Neural progenitor cell (in vitro differentiated cells): ENCODE measurements around the gene WNT8B. TPM values are rescaled to one million over a fixed set of nuclear protein-coding genes. Genes with fewer than 3 reads are reported as not detected.

ENCODE experiments used
- DNase-seq: peaks from one replicate; pipeline ENCODE4 v3.0.0-alpha.2; 2016; ENCODE audit warnings: low spot score
- H2AFZ ChIP-seq: fragments of 200-600 bp; sonication (generic); replicated peaks from 2 replicates; pipeline ENCODE4 v1.6.1; 2016; ENCODE audit warnings: antibody characterized with exemption
- H3F3A ChIP-seq: fragments of 200-600 bp; sonication (generic); 2 replicates; pipeline ENCODE4 v1.6.1; 2016; ENCODE audit warnings: antibody characterized with exemption, low read depth
- H3K27ac ChIP-seq: fragments of 200-600 bp; sonication (generic); 2 replicates; pipeline ENCODE4 v1.5.1; 2016; ENCODE audit warnings: mild to moderate bottlenecking
- H3K27me3 ChIP-seq: fragments of 200-600 bp; sonication (generic); 2 replicates; pipeline ENCODE4 v1.6.1; 2016; ENCODE audit warnings: mild to moderate bottlenecking, moderate library complexity
- H3K36me3 ChIP-seq: fragments of 200-600 bp; sonication (generic); 2 replicates; pipeline ENCODE4 v1.5.1; 2016
- H3K4me1 ChIP-seq: fragments of 200-600 bp; sonication (generic); 2 replicates; pipeline ENCODE4 v1.6.1; 2016; ENCODE audit warnings: mixed run types
- H3K4me2 ChIP-seq: fragments of 200-600 bp; sonication (generic); 2 replicates; pipeline ENCODE4 v1.6.1; 2016
- H3K4me3 ChIP-seq: fragments of 200-600 bp; sonication (generic); 2 replicates; pipeline ENCODE4 v1.5.1; 2016
- H3K79me2 ChIP-seq: fragments of 200-600 bp; sonication (generic); 2 replicates; pipeline ENCODE4 v1.6.1; 2016; ENCODE audit warnings: low read depth
- H3K9ac ChIP-seq: fragments of 200-600 bp; sonication (generic); 2 replicates; pipeline ENCODE4 v1.6.1; 2016
- H3K9me3 ChIP-seq: fragments of 200-600 bp; sonication (generic); 2 replicates; pipeline ENCODE4 v1.5.1; 2016; ENCODE audit warnings: low read depth
- H4K20me1 ChIP-seq: fragments of 200-600 bp; sonication (generic); 2 replicates; pipeline ENCODE4 v1.6.1; 2016; ENCODE audit warnings: low read depth
- H3K27ac Mint-ChIP-seq: 3 replicates; pipeline ENCODE4 v1.8.0; 2021; ENCODE audit warnings: mixed read lengths
- H3K27me3 Mint-ChIP-seq: 2 replicates; pipeline ENCODE4 v1.8.0; 2022; ENCODE audit warnings: low read depth, mild to moderate bottlenecking, inconsistent platforms, moderate library complexity, mixed read lengths; ENCODE audit not compliant: insufficient read depth
- H3K36me3 Mint-ChIP-seq: 3 replicates; pipeline ENCODE4 v1.8.0; 2021; ENCODE audit warnings: mixed read lengths
- H3K4me1 Mint-ChIP-seq: 3 replicates; pipeline ENCODE4 v1.8.0; 2021; ENCODE audit warnings: mixed read lengths
- H3K4me3 Mint-ChIP-seq: 3 replicates; pipeline ENCODE4 v1.8.0; 2021; ENCODE audit warnings: mild to moderate bottlenecking, moderate library complexity, mixed read lengths
- H3K9me3 Mint-ChIP-seq: 3 replicates; pipeline ENCODE4 v1.8.0; 2020; ENCODE audit warnings: mixed read lengths
- EZH2 ChIP-seq: fragments of 200-600 bp; sonication (generic); IDR thresholded peaks from 2 replicates; pipeline ENCODE4 v1.6.1; 2017; ENCODE audit warnings: antibody characterized with exemption, mild to moderate bottlenecking, moderate library complexity
- EZH2phosphoT487 ChIP-seq: fragments of 200-600 bp; sonication (generic); IDR thresholded peaks from 2 replicates; pipeline ENCODE4 v1.6.1; 2017; ENCODE audit warnings: antibody characterized with exemption
- total RNA-seq: library from RNA; depleted of rRNA; stranded (reverse); fragments of >200 nt; gene quantifications from 2 replicates; pipeline ENCODE4 v1.2.3, GENCODE V29; 2015; ENCODE audit warnings: low replicate concordance
- TF ChIP-seq, protein P1 (sequence below): fragments of 200-600 bp; sonication (generic); IDR thresholded peaks from 2 replicates; pipeline ENCODE4 v1.5.1; 2017; ENCODE audit warnings: antibody characterized with exemption, mild to moderate bottlenecking

The WNT8B gene
- total RNA-seq, 1 donor from 2014 or later: 5.8 TPM

DNA sequence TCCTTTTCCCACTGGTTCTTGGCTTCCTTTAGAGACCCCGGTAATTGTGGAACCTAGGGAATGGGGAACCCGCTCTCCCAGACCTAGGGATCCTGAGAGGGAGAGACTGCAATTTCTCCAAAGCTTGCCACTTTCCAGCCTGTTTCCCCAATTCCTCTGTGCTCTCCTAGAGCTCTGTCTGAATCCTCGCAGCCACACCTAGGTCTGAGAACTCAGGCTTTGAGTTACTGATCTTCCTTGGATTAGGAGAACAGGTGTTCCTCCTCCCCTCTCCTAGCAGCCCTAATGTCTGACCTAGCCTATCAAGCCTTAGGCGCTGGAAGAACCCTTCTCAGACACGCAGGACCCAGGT lies 20.0 kb downstream of the WNT8B start:
- Histone ChIP-seq H3K4me2 (peak overlapping the region; percentile 83), H3K36me3 (no peaks in the 10 kb centered on the region)
- peaks cover 60% of the 10 kb centered on the region for H3K4me1 Mint-ChIP-seq

DNA sequence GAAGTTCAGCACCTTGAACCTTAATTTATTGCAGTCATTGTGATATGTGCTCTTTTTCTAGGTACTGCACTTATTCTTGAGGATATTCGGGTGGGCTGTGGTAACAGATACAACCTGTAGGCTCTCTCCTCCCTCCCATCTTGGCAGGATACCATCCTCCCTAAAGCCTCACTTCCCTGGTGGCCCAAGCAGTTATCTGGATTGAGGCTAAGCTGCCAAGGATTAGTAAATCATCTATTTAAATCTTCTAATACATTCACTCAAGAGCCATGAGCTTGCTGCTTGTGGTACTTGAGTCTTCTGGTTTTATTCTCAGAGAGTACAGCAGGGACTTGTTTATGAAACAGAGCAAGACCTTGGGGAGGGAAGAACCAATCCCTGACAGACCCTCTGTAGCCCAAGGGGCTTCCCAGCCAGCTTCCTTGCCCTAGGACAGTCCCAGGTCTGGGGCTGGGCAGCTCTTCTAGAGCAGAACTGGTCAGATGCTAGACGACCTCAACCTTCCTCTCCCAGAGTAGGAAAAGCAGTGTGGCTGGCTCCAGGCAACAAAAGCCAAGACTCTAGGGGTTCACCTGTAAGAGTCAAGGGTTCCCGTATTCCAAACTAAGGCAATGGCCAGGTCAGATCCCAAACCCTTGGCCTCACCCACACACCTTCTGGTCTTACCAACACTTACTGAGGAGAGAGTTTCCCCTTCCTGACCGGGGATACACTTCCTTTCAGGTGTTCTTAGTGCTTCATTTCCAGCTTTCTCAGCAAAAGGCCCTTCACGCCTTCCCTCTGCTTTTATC lies 21.3 kb downstream of the WNT8B start:
- Histone ChIP-seq H3F3A (peaks cover 55% of the 10 kb centered on the region), H3K4me2 (peak overlapping the region; percentile 83), H3K36me3 (no peaks in the 10 kb centered on the region), H3K4me3 (no peak overlapping the region), H3K27ac (no peak overlapping the region), H3K27me3 (peaks cover 83% of the 10 kb centered on the region), H3K79me2 (peaks cover 4% of the 10 kb centered on the region), H2AFZ (no peak overlapping the region), H3K9ac (no peak overlapping the region), H3K4me1 (peaks cover 52% of the 10 kb centered on the region), H4K20me1 (peaks cover 14% of the 10 kb centered on the region), H3K9me3 (no peaks in the 10 kb centered on the region)
- H3K9me3 Mint-ChIP-seq: no peaks in the 10 kb centered on the region
- peaks cover 64% of the 10 kb centered on the region for H3K4me1 Mint-ChIP-seq
- peaks cover 23% of the 10 kb centered on the region for H3K27me3 Mint-ChIP-seq
- peak overlapping the region; percentile 81 for H3K4me3 Mint-ChIP-seq
- H3K27ac Mint-ChIP-seq: peak overlapping the region; percentile 99
- no peak for DNase-seq
- TF ChIP-seq EZH2: no peak
- H3K36me3 Mint-ChIP-seq: peaks cover 23% of the 10 kb centered on the region

More for the DNA sequence above, 20.0 kb downstream of the WNT8B start:
- Mint-ChIP-seq H3K36me3 (peaks cover 21% of the 10 kb centered on the region), H3K27me3 (peaks cover 21% of the 10 kb centered on the region), H3K9me3 (no peaks in the 10 kb centered on the region), H3K4me3 (peak overlapping the region; percentile 81), H3K27ac (peak overlapping the region; percentile 23)
- Histone ChIP-seq H3K9ac (no peak overlapping the region), H3K4me1 (peaks cover 50% of the 10 kb centered on the region), H3K4me3 (peak overlapping the region; percentile 50), H3K27me3 (peaks cover 83% of the 10 kb centered on the region), H3F3A (peaks cover 53% of the 10 kb centered on the region), H3K9me3 (no peaks in the 10 kb centered on the region), H3K27ac (no peak overlapping the region), H4K20me1 (peaks cover 14% of the 10 kb centered on the region), H3K79me2 (peaks cover 4% of the 10 kb centered on the region), H2AFZ (no peak overlapping the region)
- DNase-seq: no peak
- TF ChIP-seq EZH2phosphoT487: no peak
- no peak for TF ChIP-seq EZH2
- TF ChIP-seq, protein P1, sequence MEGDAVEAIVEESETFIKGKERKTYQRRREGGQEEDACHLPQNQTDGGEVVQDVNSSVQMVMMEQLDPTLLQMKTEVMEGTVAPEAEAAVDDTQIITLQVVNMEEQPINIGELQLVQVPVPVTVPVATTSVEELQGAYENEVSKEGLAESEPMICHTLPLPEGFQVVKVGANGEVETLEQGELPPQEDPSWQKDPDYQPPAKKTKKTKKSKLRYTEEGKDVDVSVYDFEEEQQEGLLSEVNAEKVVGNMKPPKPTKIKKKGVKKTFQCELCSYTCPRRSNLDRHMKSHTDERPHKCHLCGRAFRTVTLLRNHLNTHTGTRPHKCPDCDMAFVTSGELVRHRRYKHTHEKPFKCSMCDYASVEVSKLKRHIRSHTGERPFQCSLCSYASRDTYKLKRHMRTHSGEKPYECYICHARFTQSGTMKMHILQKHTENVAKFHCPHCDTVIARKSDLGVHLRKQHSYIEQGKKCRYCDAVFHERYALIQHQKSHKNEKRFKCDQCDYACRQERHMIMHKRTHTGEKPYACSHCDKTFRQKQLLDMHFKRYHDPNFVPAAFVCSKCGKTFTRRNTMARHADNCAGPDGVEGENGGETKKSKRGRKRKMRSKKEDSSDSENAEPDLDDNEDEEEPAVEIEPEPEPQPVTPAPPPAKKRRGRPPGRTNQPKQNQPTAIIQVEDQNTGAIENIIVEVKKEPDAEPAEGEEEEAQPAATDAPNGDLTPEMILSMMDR: no peak

DNA sequence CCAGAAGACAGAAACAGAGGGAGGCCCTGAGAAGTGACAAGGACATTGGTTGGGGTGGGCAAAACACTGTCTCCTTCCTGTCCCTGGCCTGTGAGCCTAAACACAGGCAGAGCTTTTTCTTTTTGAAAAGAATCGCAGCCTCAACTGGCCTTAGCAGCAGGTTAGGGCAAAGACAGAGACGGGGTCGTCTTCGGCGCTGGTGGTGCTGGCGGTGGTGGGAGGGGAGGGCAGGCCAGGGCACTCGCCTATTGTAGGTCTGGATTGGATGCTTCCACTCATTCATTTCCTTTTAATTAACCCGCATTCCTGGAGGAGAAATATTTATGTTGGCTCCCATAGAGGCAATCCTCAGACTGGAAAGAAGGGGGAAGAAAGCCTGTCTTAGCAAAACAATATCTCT lies 22.6 kb downstream of the WNT8B start:
- Histone ChIP-seq H3K4me1 (peaks cover 52% of the 10 kb centered on the region), H3K27me3 (peaks cover 83% of the 10 kb centered on the region), H2AFZ (no peak overlapping the region), H3K36me3 (no peaks in the 10 kb centered on the region), H4K20me1 (peaks cover 14% of the 10 kb centered on the region), H3K9me3 (no peaks in the 10 kb centered on the region), H3K79me2 (peaks cover 4% of the 10 kb centered on the region), H3K4me3 (no peak overlapping the region), H3F3A (peaks cover 55% of the 10 kb centered on the region), H3K9ac (no peak overlapping the region), H3K4me2 (peak overlapping the region; percentile 83), H3K27ac (peak overlapping the region; percentile 98)
- H3K4me1 Mint-ChIP-seq: peaks cover 68% of the 10 kb centered on the region
- peak overlapping the region; percentile 60 for H3K4me3 Mint-ChIP-seq
- peaks cover 30% of the 10 kb centered on the region for H3K36me3 Mint-ChIP-seq
- peaks cover 24% of the 10 kb centered on the region for H3K27me3 Mint-ChIP-seq
- TF ChIP-seq EZH2phosphoT487 (no peak), EZH2 (no peak)
- TF ChIP-seq, protein P1: no peak
- H3K9me3 Mint-ChIP-seq: no peaks in the 10 kb centered on the region
- DNase-seq: peak; percentile 88
- peak overlapping the region; percentile 99 for H3K27ac Mint-ChIP-seq
